ENCODE measurements around the gene STARD5.

GRCh38 chr15:81346611-81347010 lies 22.7 kb upstream of the STARD5 start:
- TF ChIP-seq CTCF (IDR thresholded peaks at IDR 0.05) = no peak
- no peak for TF ChIP-seq BHLHE40 (IDR thresholded peaks at IDR 0.05; ENCODE audit: low read depth, low read length)
- no peak for TF ChIP-seq POLR2A (IDR thresholded peaks at IDR 0.05; ENCODE audit: low read length)
- TF ChIP-seq MAX (IDR thresholded peaks at IDR 0.05) = no peak
